Choroid plexus epithelial cell (primary cell): ENCODE data around the gene DPP10.

ENCODE experiments used
- DNase-seq: peaks from one replicate; pipeline ENCODE4 v3.0.0-alpha.2; 2010; ENCODE audit warnings: low read depth
- H3K4me3 ChIP-seq: 2 replicates; pipeline ENCODE4 v1.5.1; 2011; ENCODE audit warnings: low read depth, mild to moderate bottlenecking, control low read depth, low read length, moderate library complexity
- TF ChIP-seq, protein P1 (sequence below): conservative IDR thresholded peaks from 2 replicates; pipeline ENCODE4 v1.5.1; 2011; ENCODE audit warnings: low read depth, mild to moderate bottlenecking, control low read depth, inconsistent platforms, low read length, moderate library complexity

The DPP10 gene

DNA sequence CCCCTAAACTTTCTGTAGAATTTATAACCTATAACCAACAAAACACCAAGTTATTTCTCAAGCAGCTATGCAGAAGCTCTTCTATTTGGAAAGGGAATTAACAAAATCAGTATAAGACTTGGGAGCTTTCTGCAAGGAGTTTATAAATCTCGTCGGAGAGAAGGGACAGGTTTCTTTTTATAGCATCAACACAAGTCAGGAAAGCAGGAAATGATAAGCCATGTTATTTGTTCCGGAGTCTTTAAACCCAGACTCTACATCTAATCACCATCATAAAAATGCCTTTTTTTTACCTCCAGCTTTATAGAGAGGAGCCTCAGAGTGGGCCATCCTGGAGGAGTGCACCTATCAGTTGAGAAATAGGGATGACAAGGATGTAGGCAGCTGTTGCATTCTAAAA lies 137.1 kb downstream of the DPP10 start:
- H3K4me3 ChIP-seq: no peak overlapping the region
- TF ChIP-seq, protein P1, sequence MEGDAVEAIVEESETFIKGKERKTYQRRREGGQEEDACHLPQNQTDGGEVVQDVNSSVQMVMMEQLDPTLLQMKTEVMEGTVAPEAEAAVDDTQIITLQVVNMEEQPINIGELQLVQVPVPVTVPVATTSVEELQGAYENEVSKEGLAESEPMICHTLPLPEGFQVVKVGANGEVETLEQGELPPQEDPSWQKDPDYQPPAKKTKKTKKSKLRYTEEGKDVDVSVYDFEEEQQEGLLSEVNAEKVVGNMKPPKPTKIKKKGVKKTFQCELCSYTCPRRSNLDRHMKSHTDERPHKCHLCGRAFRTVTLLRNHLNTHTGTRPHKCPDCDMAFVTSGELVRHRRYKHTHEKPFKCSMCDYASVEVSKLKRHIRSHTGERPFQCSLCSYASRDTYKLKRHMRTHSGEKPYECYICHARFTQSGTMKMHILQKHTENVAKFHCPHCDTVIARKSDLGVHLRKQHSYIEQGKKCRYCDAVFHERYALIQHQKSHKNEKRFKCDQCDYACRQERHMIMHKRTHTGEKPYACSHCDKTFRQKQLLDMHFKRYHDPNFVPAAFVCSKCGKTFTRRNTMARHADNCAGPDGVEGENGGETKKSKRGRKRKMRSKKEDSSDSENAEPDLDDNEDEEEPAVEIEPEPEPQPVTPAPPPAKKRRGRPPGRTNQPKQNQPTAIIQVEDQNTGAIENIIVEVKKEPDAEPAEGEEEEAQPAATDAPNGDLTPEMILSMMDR: no peak
- DNase-seq: no peak

DNA sequence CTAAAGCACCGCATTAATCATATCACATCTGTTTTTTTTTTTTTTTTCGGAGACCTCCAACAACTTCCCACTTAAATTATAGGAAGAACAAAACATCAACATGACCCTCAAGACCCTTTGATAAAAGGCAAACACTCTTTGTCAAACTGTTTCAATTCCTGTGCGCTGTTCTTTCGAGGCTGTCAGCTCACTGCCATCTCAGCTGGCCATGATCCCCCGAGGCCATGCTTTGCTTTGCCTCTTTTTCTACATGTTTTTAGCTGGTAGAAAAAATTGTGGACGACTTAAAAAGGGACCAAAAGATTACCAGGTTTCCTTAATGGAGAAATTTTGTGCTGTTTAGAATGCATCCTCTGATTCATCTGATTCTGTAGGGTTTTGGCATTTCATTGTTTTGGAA lies 138.2 kb downstream of the DPP10 start:
- TF ChIP-seq, protein P1: no peak

DNA sequence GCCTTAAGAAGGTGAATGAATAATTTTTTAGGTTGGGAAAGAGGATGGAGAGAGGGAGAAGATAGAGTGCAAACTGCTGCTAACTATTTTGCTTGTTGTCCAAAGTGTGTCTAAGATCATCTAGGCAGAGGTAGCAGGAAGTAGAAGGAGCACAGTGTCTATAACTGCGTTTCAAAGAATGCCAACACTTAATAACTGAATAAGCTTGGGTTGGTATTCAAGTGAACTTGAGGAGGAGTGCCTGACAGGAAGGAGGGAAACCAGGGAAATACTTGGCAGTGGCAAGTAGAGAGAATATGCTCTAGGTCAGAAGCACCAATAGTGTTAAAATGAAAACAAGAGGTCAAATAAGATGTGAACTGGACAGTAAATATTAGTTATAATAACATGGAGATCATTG lies 155.9 kb downstream of the DPP10 start:
- DNase-seq: no peak
- TF ChIP-seq, protein P1: no peak
- no peak overlapping the region for H3K4me3 ChIP-seq

More for the DNA sequence above, 138.2 kb downstream of the DPP10 start:
- no peak overlapping the region for H3K4me3 ChIP-seq
- DNase-seq: no peak

DNA sequence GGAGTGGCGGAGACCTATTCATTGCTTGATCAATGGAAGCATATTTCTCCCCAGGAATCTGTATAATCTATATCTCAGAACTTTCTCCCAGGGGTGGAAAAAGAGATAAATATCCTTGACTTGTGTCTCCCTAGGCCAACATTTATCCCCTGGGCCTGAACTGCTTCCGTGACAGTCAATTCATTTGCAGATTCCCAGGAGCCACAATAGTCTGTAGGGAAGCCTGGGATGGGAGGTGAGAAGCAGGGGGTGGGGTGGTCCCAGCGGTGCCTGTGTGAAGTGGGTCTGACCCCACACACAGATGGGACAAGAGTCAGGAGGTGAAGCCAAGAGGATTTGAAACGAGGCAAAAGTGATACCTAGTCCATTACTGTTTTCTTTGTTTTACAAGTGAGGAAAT lies 166.8 kb downstream of the DPP10 start:
- no peak overlapping the region for H3K4me3 ChIP-seq
- TF ChIP-seq, protein P1: no peak
- no peak for DNase-seq

DNA sequence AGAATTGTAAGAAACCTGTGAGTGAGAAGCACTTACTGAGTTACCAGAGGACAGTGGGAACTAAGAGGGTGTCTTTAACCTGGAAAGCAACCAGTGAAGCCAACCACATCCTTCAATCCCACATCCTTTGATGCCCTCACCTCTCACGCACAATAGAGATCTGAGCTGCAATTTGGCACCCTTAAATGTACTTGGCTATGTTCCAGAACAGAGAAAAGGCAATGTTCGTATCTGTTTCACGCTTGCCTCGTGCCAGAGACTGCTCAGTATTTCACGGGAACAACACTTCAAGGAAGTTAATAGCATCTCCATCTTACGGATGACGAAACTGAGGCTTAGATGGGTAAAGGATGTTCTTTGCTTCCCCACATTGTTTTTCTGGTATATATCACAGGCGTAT lies 167.4 kb downstream of the DPP10 start:
- TF ChIP-seq, protein P1: no peak
- no peak overlapping the region for H3K4me3 ChIP-seq
- DNase-seq: no peak

DNA sequence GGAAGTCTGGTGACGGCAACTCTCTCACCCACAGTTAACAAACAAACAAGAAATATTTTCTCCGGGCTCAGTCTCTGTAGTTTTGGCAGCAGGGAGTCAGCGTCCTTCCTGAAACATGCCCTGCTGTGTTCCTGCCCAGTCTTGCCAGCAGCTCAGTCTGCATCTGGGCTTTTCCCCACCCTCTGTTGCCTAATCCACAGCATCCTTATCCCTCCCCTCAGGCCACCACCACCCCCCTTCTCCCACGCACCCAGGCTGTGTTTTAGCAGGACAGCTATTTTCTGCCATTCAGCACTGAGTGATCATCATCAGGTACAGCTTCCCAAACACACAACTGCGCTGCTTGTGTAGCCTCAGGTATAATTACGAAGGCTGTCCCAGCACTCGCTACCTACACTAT lies 168.2 kb downstream of the DPP10 start:
- TF ChIP-seq, protein P1: no peak
- no peak for DNase-seq
- H3K4me3 ChIP-seq: no peak overlapping the region

DNA sequence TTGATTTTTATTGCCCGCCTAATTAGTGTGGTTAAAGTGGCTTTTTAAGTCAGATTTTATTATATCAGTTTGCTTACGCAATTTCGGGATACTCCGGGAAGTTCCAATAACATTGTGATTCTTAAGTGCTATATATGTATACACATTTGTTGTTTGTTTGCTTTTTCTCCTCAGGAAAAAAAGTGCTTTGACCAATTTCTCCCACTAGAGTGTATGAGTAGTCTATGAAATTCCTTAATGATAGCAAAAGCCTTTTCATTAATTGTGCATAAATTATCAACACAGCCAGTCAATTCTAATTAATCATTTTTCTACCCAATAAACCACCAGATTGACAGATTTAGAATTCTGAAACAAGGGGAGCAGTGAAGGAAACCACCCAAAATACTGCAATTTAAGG lies 172.2 kb downstream of the DPP10 start:
- TF ChIP-seq, protein P1: no peak
- no peak overlapping the region for H3K4me3 ChIP-seq
- DNase-seq: no peak
